Stimulated activated CD4-positive, alpha-beta T cell treated with anti-CD3 and anti-CD28 coated beads, Interleukin-12 subunit alpha, Interleukin-12 subunit beta, amount 100 ng/mL, for 48 hours (primary cell): ENCODE data around the gene EP300.
"Not testable (repeated sequence)": the region's sequence is repeated elsewhere in the genome, so short reads cannot be mapped to it uniquely, and the experiment has no call there.

Source experiments
- DNase-seq, 3 donors: peaks; one replicate each; pipeline ENCODE4 v3.0.0-alpha.2; 2020; ENCODE audit warnings: low read depth in 2 of 3, low spot score in 1 of 3

Gene EP300

DNA sequence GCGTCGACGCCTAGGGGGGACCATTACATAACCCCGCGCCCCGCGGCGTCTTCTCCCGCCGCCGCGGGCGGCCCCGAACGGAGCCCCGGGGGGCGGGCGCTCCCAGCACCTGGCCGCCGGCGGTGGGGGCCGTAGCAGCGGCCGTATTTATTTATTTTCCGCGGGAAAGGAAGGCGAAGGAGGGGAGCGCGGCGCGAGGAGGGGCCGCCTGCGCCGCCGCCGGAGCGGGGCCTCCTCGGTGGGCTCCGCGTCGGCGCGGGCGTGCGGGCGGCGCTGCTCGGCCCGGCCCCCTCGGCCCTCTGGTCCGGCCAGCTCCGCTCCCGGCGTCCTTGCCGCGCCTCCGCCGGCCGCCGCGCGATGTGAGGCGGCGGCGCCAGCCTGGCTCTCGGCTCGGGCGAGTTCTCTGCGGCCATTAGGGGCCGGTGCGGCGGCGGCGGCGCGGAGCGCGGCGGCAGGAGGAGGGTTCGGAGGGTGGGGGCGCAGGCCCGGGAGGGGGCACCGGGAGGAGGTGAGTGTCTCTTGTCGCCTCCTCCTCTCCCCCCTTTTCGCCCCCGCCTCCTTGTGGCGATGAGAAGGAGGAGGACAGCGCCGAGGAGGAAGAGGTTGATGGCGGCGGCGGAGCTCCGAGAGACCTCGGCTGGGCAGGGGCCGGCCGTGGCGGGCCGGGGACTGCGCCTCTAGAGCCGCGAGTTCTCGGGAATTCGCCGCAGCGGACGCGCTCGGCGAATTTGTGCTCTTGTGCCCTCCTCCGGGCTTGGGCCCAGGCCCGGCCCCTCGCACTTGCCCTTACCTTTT lies at the start of gene EP300:
EP300 (plus strand) TSS at position 570 of the 795 bp plus-strand sequence. CDS start 413 bp downstream, outside the sequence.
- DNase-seq: peak; percentile 48 to 77 (median 62)

DNA sequence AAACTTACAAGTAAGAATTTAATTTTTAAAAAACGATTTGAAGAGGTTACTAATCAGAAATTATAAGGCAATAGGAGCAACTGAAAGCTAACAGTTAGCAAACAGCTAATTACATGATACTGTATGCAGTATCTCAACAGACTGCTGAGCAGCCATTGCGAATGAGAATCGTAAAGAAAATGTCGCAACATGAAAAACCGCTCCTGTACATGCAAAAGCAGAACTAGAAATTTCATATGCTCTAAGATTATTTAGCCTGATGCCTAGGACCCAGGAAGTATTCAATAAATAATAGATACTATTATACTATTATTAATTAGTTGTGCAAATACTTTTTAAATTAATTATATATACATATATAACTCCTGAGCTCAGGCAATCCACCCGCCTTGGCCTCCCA lies 48.7 kb upstream of the EP300 start:
- no peak for DNase-seq

GRCh38 chr22:41045575-41045974 lies 46.8 kb upstream of the EP300 start:
- not testable (repeated sequence) for DNase-seq

GRCh38 chr22:41047801-41048211 lies 44.6 kb upstream of the EP300 start:
- DNase-seq: no peak

- DNase-seq: not testable (repeated sequence)
These were observed 44.0 kb upstream of the EP300 start for GRCh38 chr22:41048345-41048744.

DNA sequence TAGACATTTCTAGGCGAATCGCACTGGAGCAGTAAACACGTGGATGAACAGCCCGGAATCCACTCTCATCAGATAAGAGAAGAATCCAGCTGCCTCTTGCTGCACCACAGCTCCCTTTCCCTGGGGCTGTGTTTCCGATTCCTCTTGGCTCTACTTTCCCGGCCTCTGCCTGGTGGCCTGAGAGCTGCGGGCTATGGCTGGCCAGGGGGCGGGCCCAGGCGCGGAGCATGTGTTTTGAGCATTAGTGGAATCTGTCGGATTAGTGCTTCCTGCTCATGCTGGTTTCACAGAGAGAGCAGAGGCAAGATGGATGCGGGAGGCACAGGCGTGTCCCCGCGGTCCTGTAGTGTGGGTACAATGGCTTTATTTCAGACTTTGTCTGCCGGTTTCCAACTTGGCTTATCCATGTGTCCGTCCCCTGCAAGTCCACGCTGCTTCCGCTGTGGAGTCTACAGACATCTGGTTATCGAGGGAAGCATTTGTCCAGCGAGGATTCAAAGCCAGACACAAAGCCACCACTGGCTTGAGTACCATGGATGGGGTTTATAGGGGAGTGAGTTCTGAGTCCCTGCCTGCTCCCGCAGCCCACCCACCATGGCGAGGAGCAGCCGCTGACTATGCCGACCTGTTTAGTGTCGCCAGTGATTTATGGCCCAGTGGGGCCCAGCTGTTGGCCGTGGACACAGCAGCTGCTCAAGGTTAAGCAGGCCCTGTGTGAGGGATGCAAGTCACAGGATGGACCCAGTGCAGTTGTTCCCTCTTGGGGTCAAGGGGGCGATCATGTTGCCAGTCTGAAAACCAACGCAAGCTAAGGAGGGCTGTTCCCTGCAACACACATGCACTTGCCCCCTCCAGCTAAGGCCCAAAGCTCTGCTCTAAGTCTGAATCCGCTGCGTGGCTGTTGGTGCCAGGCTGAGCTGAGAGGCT lies 43.3 kb upstream of the EP300 start:
- DNase-seq: no peak

DNA sequence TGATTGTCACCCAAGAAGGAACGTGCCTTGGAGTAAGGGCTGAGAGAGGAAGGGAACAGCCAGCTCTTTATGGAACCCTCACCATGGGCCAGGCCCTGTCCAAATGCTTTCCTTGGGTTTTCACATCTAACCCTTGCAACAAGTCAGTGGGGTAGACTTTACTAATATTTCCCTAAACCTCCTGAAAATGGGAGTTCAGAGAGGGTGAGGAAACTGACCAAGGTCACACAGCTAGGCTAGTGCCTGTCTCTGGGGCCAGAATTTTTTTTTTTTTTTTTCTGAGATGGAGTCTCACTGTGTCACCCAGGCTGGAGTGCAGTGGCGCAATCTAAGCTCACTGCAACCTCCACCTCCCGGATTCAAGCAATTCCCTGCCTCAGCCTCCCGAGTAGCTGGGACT lies 42.6 kb upstream of the EP300 start:
- not testable (repeated sequence) for DNase-seq

- no peak for DNase-seq
These were observed 41.5 kb upstream of the EP300 start for GRCh38 chr22:41050883-41051282.

DNA sequence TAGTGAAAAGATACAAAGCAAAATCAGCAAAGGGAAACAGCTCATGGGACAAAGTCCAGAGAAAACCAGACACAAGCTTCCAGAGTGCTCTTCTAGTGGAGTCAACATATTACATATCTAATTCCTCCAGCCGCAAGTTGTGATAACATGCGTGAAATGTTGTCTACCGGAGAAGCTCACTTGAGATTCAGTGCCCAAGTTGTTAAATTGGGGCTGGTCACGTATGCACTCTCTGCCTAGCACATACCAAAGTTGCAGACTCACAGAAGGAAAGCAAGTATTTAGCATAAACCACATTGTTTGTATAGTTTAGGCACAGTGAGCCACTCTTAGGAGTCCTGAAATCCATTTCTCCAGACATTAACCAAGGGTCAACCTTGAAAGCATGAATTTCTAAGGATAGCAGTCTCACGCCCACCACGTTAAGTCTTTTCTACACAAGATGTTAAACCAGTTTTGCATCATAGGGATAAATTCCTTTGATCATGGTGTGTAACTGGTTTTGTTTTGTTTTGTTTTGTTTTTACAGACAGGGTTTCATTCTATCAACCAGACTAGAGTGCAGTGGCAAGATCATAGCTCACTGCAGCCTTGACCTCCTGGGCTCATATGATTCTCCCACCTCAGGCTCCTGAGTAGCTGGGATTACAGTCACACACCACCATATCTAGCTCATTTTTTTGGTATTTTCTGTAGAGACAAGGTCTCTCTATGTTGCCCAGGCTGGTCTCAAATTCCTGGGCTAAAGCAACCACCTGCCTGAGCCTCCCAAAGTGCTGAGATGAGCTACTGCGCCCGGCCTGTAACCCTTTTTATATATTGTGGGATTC lies 39.5 kb upstream of the EP300 start:
- no peak for DNase-seq

- no peak for DNase-seq
These were observed 35.3 kb upstream of the EP300 start for GRCh38 chr22:41057076-41057475.

DNA sequence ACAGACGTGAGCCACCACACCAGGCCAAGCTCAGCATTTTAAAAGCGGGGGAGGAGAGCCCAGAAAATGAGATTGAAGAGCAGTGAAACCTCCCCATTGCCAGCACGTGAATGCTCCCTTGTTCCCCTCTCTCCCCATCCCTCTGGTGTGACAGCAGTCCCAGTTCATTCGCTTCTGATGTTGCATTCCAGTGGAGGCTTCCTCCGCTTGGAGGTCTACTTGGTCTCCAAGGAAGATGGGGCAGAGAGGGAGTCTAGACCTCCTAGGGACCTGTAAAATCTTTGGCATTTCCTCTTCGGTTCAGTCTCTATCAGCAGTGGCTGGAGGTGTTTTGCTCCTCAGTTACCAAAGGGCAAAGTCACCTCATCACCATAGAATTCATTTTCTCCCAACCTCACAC lies 30.2 kb upstream of the EP300 start:
- no peak for DNase-seq

- not testable (repeated sequence) for DNase-seq
These were observed 28.1 kb upstream of the EP300 start for GRCh38 chr22:41064326-41064725.

DNA sequence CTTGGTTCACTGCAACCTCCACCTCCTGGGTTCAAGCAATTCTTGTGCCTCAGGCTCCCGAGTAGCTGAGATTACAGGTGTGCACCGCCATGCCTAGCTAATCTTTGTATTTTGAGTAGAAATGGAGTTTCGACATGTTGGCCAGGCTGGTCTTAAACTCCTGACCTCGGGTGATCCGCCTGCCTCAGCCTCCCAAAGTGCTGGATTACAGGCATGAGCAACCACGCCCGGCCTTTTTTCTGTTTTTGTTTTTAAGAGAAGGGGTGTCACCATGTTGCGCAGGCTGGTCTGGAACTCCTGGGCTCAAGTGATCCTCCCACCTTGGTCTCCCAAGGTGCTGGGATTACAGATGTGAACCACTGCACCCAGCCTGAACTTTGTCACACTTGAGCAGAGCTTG lies 26.1 kb upstream of the EP300 start:
- DNase-seq: not testable (repeated sequence)

- DNase-seq: not testable (repeated sequence)
These were observed 24.4 kb upstream of the EP300 start for GRCh38 chr22:41067968-41068367.

DNA sequence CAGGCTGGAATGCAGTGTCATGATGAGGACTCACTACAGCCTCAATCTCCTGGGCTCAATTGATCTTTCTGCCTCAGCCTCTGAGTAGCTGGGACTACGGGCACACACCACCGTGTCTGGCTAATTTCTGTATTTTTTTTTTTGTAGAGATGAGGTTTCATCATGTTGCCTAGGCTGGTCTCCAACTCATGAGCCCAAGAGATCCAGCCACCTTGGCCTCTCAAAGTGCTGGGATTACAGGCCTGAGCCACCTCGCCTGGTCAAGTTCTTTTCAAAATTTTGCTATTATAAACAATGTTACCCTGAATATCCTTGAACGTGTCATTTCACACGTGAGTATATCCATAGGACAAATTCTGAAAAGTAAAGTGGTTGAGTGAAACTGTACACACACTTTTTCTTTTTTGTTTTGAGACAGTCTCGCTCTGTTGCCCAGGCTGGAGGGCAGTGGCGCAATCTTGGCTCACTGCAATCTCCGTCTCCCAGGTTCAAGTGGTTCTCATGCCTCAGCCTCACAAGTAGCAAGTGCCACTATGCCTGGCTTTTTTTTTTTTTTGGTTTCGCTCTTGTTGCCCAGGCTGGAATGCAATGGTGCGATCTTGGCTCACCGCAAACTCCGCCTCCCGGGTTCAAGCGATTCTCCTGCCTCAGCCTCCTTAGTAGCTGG lies 21.6 kb upstream of the EP300 start:
- DNase-seq: no peak

DNA sequence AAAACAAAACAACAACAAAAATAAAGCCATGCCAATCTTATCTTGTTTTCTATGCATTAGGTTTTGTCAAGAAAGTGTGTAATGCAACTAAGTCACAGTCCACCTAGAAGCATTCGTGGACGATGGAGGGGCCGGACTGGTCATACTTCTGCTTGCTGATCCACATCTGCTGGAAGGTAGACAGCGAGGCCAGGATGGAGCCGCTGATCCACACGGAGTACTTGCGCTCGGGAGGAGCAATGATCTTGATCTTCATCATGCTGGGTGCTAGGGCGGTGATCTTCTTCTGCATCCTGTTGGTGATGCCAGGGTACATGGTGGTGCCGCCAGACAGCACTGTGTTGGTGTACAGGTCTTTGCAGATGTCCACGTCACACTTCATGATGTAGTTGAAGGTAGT lies 18.3 kb upstream of the EP300 start:
- no peak for DNase-seq

GRCh38 chr22:41074466-41074865 lies 17.9 kb upstream of the EP300 start:
- DNase-seq: no peak

DNA sequence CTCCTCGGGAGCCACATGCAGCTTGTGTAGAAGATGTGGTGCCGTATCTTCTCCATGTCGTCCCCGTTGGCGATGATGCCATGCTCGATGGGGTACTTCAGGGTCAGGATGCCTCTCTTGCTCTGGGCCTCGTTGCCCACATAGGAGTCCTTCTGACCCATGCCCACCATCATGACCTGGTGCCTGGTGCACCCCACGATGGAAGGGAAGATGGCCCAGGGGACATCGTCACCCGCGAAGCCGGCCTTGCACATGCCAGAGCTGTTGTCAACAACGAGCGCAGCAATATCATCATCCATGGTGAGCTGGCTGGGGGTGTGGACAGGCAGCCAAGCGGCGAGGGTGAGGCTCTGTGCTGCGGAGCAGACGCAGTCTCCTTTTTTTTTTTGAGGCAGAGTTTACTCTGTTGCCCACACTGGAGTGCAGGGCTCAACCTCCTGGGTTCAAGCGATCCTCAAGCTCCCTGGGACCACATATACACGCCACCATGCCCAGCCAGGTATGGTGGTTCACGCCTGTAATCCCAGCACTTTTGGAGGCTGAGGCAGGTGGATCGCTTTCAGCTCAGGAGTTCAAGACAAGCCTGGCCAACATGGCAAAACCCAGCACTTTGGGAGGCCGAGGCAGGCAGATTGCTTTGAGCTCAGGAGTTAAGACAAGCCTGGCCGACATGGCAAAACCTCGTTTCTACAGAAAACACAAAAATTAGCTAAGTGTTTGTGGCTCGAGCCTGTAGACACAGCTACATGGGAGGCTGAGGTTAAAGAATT lies 17.3 kb upstream of the EP300 start:
- no peak for DNase-seq

GRCh38 chr22:41075946-41076345 lies 16.4 kb upstream of the EP300 start:
- DNase-seq: no peak

- DNase-seq: no peak
These were observed 15.5 kb upstream of the EP300 start for GRCh38 chr22:41076857-41077256.
